ENCODE data around the gene KIAA1328. TPM values are rescaled to one million over a fixed set of nuclear protein-coding genes. Genes with fewer than 3 reads are reported as not detected.
"Not testable (repeated sequence)": the region's sequence is repeated elsewhere in the genome, so short reads cannot be mapped to it uniquely, and the experiment has no call there.

Gene KIAA1328
- total RNA-seq, 4 donors from 2014 or later = 16.1 to 32.0 (median 20.1) TPM

GRCh38 chr18:37160038-37160820 lies 331.3 kb downstream of the KIAA1328 start:
- TF ChIP-seq, protein P1, sequence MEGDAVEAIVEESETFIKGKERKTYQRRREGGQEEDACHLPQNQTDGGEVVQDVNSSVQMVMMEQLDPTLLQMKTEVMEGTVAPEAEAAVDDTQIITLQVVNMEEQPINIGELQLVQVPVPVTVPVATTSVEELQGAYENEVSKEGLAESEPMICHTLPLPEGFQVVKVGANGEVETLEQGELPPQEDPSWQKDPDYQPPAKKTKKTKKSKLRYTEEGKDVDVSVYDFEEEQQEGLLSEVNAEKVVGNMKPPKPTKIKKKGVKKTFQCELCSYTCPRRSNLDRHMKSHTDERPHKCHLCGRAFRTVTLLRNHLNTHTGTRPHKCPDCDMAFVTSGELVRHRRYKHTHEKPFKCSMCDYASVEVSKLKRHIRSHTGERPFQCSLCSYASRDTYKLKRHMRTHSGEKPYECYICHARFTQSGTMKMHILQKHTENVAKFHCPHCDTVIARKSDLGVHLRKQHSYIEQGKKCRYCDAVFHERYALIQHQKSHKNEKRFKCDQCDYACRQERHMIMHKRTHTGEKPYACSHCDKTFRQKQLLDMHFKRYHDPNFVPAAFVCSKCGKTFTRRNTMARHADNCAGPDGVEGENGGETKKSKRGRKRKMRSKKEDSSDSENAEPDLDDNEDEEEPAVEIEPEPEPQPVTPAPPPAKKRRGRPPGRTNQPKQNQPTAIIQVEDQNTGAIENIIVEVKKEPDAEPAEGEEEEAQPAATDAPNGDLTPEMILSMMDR (IDR thresholded peaks at IDR 0.05) = no peak
- TF ChIP-seq POLR2A (IDR thresholded peaks at IDR 0.05) = no peak
- H3K4me3 ChIP-seq (ENCODE audit: low read depth, poor library complexity, severe bottlenecking) = no peak overlapping the region

GRCh38 chr18:37161491-37161890 lies 332.6 kb downstream of the KIAA1328 start:
- intact Hi-C loops (cut with DNase I; ENCODE audit: low total_unique reads) = no loop called here
- DNase-seq (ENCODE audit: low spot score in 2 of 2) = no peak
- no peak for TF ChIP-seq POLR2A (IDR thresholded peaks at IDR 0.05)
- TF ChIP-seq, protein P1 (IDR thresholded peaks at IDR 0.05) = no peak
- 100% methylated on average over 1 of the region's 1 CpG for WGBS, 2 donors
- no peak overlapping the region for H3K4me3 ChIP-seq (ENCODE audit: low read depth, poor library complexity, severe bottlenecking)

More at GRCh38 chr18:37160038-37160820, 331.3 kb downstream of the KIAA1328 start:
- WGBS, 2 donors = 49 to 57% methylated on average over 3 of the region's 3 CpGs
- intact Hi-C loops (cut with DNase I; ENCODE audit: low total_unique reads) = no loop called here
- no peak for DNase-seq (ENCODE audit: low spot score in 2 of 2)

DNA sequence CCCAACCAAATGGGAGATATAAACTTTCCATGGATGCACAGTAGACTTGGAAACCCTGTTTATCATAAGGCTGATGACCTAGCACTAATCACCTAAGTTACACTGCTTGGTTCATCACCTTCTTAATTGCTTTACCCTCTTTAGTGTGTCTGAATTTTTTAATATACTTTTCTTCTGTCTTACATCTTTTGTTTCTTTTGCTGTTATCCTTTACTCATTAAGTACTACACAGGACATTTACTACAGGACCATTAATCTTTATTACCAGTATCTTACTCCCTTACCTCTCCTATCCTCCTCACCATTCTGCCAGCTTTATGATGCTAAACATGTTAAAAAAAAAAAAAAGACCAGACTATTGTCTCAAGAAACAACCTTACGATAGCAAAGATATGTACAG lies 333.6 kb downstream of the KIAA1328 start:
- TF ChIP-seq POLR2A (IDR thresholded peaks at IDR 0.05) = no peak
- TF ChIP-seq, protein P1 (IDR thresholded peaks at IDR 0.05) = no peak
- no peak for DNase-seq (ENCODE audit: low spot score in 2 of 2)
- WGBS, 2 donors = 96 to 97% methylated on average over 1 of the region's 1 CpG

GRCh38 chr18:37163119-37163518 lies 334.2 kb downstream of the KIAA1328 start:
- intact Hi-C loops (cut with DNase I; ENCODE audit: low total_unique reads) = no loop called here
- WGBS, 2 donors = 75 to 88% methylated on average over 4 of the region's 4 CpGs
- H3K4me3 ChIP-seq (ENCODE audit: low read depth, poor library complexity, severe bottlenecking) = no peak overlapping the region
- DNase-seq (ENCODE audit: low spot score in 2 of 2) = no peak
- TF ChIP-seq, protein P1 (IDR thresholded peaks at IDR 0.05) = no peak
- no peak for TF ChIP-seq POLR2A (IDR thresholded peaks at IDR 0.05)

More for the DNA sequence above, 333.6 kb downstream of the KIAA1328 start:
- intact Hi-C loops (cut with DNase I; ENCODE audit: low total_unique reads) = no loop called here
- H3K4me3 ChIP-seq (ENCODE audit: low read depth, poor library complexity, severe bottlenecking) = no peak overlapping the region

DNA sequence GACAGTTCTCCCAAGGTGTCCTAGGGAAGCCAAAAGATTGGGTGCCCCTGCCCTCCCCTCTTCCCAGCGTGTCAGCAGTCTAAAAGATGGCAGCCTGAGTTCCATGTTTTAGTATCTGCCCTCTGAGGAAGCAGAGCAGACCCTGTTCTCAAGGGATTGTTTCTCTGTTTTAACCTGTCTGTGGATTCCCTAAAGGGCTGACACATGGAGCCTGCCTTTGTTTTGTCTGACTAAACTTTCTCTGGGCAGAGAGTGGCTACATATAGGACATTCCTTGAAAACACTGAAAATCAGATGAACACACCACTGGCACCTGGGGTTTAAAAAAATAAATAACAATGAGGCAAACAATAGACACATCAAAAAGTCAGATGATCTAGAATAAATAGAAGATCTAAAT lies 337.6 kb downstream of the KIAA1328 start:
- WGBS, 2 donors = 100% methylated on average over 1 of the region's 1 CpG
- DNase-seq (ENCODE audit: low spot score in 2 of 2) = no peak
- TF ChIP-seq, protein P1 (IDR thresholded peaks at IDR 0.05) = no peak
- TF ChIP-seq POLR2A (IDR thresholded peaks at IDR 0.05) = no peak
- intact Hi-C loops (cut with DNase I; ENCODE audit: low total_unique reads) = no loop called here
- no peak overlapping the region for H3K4me3 ChIP-seq (ENCODE audit: low read depth, poor library complexity, severe bottlenecking)

- WGBS, 2 donors = 93 to 97% methylated on average over 6 of the region's 6 CpGs
- DNase-seq (ENCODE audit: low spot score in 2 of 2); intact Hi-C loops (cut with DNase I; ENCODE audit: low total_unique reads); H3K4me3 ChIP-seq (ENCODE audit: low read depth, poor library complexity, severe bottlenecking): not testable (repeated sequence)
Measured at GRCh38 chr18:37166966-37167365, 338.0 kb downstream of the KIAA1328 start.

All from lower leg skin (tissue), 4 donors.